OCI-LY1 (cell line): ENCODE results near the gene LHFPL2.
A peak's percentile ranks its signal among the peaks of the same experiment; 100 is the strongest.

Experiments used
- H2AFZ ChIP-seq: fragments of 200-600 bp; sonication (generic), shearing (Covaris generic); 2 replicates; pipeline ENCODE4 v1.6.0; 2014; ENCODE audit warnings: antibody characterized with exemption, mild to moderate bottlenecking, low read length
- H3F3A ChIP-seq: fragments of 200-600 bp; sonication (generic), shearing (Covaris generic); 2 replicates; pipeline ENCODE4 v1.6.0; 2014; ENCODE audit warnings: mild to moderate bottlenecking, antibody characterized with exemption, low read length, moderate library complexity; ENCODE audit not compliant: insufficient read depth
- H3K27ac ChIP-seq: fragments of 200-600 bp; sonication (generic); 2 replicates; pipeline ENCODE4 v1.5.1; 2014; ENCODE audit warnings: low read length, mixed run types, mild to moderate bottlenecking, low read depth; ENCODE audit not compliant: poor library complexity, severe bottlenecking
- H3K27me3 ChIP-seq: fragments of 200-600 bp; sonication (generic); 2 replicates; pipeline ENCODE4 v1.6.0; 2014; ENCODE audit warnings: antibody characterized with exemption, mild to moderate bottlenecking, low read length, moderate library complexity; ENCODE audit not compliant: insufficient read depth
- H3K36me3 ChIP-seq: fragments of 200-600 bp; sonication (generic); 2 replicates; pipeline ENCODE4 v1.6.1; 2014; ENCODE audit warnings: mild to moderate bottlenecking, antibody characterized with exemption, low read length, moderate library complexity, mixed read lengths; ENCODE audit not compliant: insufficient read depth
- H3K4me1 ChIP-seq: fragments of 200-600 bp; sonication (generic); 2 replicates; pipeline ENCODE4 v1.5.1; 2014; ENCODE audit warnings: mild to moderate bottlenecking, low read length, moderate library complexity; ENCODE audit not compliant: insufficient read depth, severe bottlenecking
- H3K4me2 ChIP-seq: fragments of 200-600 bp; sonication (generic), shearing (Covaris generic); 2 replicates; pipeline ENCODE4 v1.6.1; 2014; ENCODE audit warnings: low read length
- H3K4me3 ChIP-seq: fragments of 200-600 bp; sonication (generic); 2 replicates; pipeline ENCODE4 v1.5.1; 2014; ENCODE audit warnings: low read length, low read depth, mild to moderate bottlenecking, mixed read lengths; ENCODE audit not compliant: poor library complexity, severe bottlenecking
- H3K79me2 ChIP-seq: fragments of 200-600 bp; shearing (Covaris generic); 2 replicates; pipeline ENCODE4 v1.6.1; 2016; ENCODE audit warnings: mixed run types, low read length, mixed read lengths; ENCODE audit not compliant: insufficient read depth
- H3K9ac ChIP-seq: fragments of 200-600 bp; sonication (generic), shearing (Covaris generic); 2 replicates; pipeline ENCODE4 v1.6.1; 2014; ENCODE audit warnings: mild to moderate bottlenecking, low read length, mixed read lengths
- H3K9me2 ChIP-seq: fragments of 200-600 bp; sonication (generic), shearing (Covaris generic); 2 replicates; pipeline ENCODE4 v1.6.1; 2014; ENCODE audit warnings: low read depth, mild to moderate bottlenecking, low read length, mixed read lengths
- H3K9me3 ChIP-seq: fragments of 200-600 bp; shearing (Covaris generic); 2 replicates; pipeline ENCODE4 v1.6.1; 2014; ENCODE audit warnings: low read length, mixed read lengths
- H4K20me1 ChIP-seq: fragments of 200-600 bp; sonication (generic), shearing (Covaris generic); 2 replicates; pipeline ENCODE4 v1.6.0; 2016; ENCODE audit warnings: mild to moderate bottlenecking, low read length; ENCODE audit not compliant: insufficient read depth
- CTCF ChIP-seq: fragments of 200-600 bp; sonication (generic), shearing (Covaris generic); IDR thresholded peaks from 2 replicates; pipeline ENCODE4 v1.5.1; 2017; ENCODE audit warnings: mild to moderate bottlenecking, antibody characterized with exemption, low read length, moderate library complexity, mixed read lengths
- EZH2 ChIP-seq: fragments of 200-600 bp; sonication (generic), shearing (Covaris generic); IDR thresholded peaks from 2 replicates; pipeline ENCODE4 v1.8.0; 2017; ENCODE audit warnings: borderline replicate concordance, mixed run types, mild to moderate bottlenecking, antibody characterized with exemption, low read length, moderate library complexity, mixed read lengths

The LHFPL2 gene

DNA sequence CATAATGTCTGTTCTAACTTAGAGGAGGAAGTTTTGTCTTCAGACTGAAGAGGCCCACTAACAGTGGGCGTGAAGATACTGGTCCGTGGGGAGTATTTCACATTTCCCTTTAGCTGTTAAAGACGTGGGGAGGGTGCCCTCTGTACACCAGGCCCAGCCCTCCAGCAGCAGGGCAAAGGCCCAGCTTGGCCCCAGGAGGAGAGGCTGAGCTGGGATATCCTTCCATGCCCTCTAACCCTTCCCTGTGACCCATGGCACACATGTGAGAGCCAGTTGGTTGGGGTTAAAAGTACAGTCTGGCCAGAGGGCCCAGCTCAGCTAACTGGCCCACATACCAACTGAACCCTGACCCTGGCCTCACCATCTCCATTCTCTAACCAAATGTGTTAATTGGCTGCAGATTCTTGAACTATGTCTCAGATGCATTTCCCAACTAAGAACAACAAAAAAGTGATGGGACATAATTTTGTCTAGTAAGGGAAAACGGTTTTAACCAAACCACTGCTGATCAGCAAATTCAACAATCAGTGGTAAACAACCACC lies 74.4 kb downstream of the LHFPL2 start:
- Histone ChIP-seq H3K9me3 (no peaks in the 10 kb centered on the region), H3F3A (0 out of 2 replicates have a peak, but pooled peaks cover 3% of the 10 kb centered on the region), H3K9ac (peak overlapping the region; percentile 56), H3K79me2 (no peaks in the 10 kb centered on the region; the same call in 1 of the 2 replicates), H3K4me3 (peak overlapping the region; percentile 24), H2AFZ (no peak overlapping the region), H4K20me1 (no peaks in the 10 kb centered on the region), H3K4me2 (peak overlapping the region; percentile 57), H3K27me3 (no peaks in the 10 kb centered on the region), H3K4me1 (peaks cover 62% of the 10 kb centered on the region), H3K36me3 (no peaks in the 10 kb centered on the region), H3K9me2 (no peaks in the 10 kb centered on the region), H3K27ac (peak overlapping the region; percentile 91)
- no peak for TF ChIP-seq EZH2
- TF ChIP-seq CTCF, result no peak

- peaks cover under 1% of the 10 kb centered on the region; the same call in 1 of the 2 replicates for H3K79me2 ChIP-seq
- H2AFZ ChIP-seq, result no peak overlapping the region
- H3K9ac ChIP-seq, result peak overlapping the region; percentile 56; the same call in 1 of the 2 replicates
- 0 out of 2 replicates have a peak, but pooled peaks cover 2% of the 10 kb centered on the region for H3K36me3 ChIP-seq
- H3K4me2 ChIP-seq, result peak overlapping the region; percentile 57; the same call in 1 of the 2 replicates
- TF ChIP-seq CTCF (no peak), EZH2 (no peak)
- H3K27ac ChIP-seq, result peak overlapping the region; percentile 91
- H3K4me3 ChIP-seq, result no peak overlapping the region
- H4K20me1 ChIP-seq, result no peaks in the 10 kb centered on the region
- no peaks in the 10 kb centered on the region for H3K9me2 ChIP-seq
- H3K9me3 ChIP-seq, result no peaks in the 10 kb centered on the region
- peaks cover 71% of the 10 kb centered on the region for H3K4me1 ChIP-seq
- H3K27me3 ChIP-seq, result no peaks in the 10 kb centered on the region
- 0 out of 2 replicates have a peak, but pooled peaks cover 3% of the 10 kb centered on the region for H3F3A ChIP-seq
Observed at GRCh38 chr5:78573318-78573717, 75.3 kb downstream of the LHFPL2 start.

DNA sequence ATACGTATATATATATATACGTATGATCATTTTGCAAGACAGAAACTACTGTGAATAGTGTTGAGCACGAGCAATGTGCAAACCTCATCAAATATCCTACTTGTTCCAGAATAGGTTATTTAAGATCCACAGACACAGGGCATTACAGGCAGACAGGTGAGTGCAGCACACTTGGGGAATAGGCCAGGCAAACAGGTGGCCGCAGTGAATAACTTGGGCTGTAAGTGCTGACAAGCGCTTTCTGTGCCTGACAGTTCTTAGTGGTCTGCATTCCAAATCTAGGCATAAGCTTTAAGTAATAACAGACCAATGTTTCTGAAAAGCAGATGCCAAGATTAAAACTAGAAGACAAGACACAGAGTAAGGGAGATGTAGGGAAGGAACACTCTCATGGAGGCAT lies 77.9 kb downstream of the LHFPL2 start:
- peaks cover 1% of the 10 kb centered on the region; the same call in 1 of the 2 replicates for H3K9me3 ChIP-seq
- H3K36me3 ChIP-seq, result peaks cover 19% of the 10 kb centered on the region; the same call in 1 of the 2 replicates
- H3K9ac ChIP-seq, result no peak overlapping the region
- H3F3A ChIP-seq, result 0 out of 2 replicates have a peak, but pooled peaks cover 3% of the 10 kb centered on the region
- peaks cover 5% of the 10 kb centered on the region; the same call in 1 of the 2 replicates for H3K79me2 ChIP-seq
- no peaks in the 10 kb centered on the region for H3K27me3 ChIP-seq
- H3K4me2 ChIP-seq, result no peak overlapping the region
- no peak overlapping the region for H3K4me3 ChIP-seq
- H2AFZ ChIP-seq, result no peak overlapping the region
- H4K20me1 ChIP-seq, result no peaks in the 10 kb centered on the region
- peaks cover 68% of the 10 kb centered on the region for H3K4me1 ChIP-seq
- H3K27ac ChIP-seq, result no peak overlapping the region
- no peaks in the 10 kb centered on the region for H3K9me2 ChIP-seq
- TF ChIP-seq EZH2, result no peak
- no peak for TF ChIP-seq CTCF
